ENCODE results near the gene FHIT.

Gene FHIT

GRCh38 chr3:60812502-60812901 lies 438.8 kb downstream of the FHIT start:
- DNase-seq, result no peak

GRCh38 chr3:60810881-60811280 lies 440.4 kb downstream of the FHIT start:
- DNase-seq, result no peak

DNA sequence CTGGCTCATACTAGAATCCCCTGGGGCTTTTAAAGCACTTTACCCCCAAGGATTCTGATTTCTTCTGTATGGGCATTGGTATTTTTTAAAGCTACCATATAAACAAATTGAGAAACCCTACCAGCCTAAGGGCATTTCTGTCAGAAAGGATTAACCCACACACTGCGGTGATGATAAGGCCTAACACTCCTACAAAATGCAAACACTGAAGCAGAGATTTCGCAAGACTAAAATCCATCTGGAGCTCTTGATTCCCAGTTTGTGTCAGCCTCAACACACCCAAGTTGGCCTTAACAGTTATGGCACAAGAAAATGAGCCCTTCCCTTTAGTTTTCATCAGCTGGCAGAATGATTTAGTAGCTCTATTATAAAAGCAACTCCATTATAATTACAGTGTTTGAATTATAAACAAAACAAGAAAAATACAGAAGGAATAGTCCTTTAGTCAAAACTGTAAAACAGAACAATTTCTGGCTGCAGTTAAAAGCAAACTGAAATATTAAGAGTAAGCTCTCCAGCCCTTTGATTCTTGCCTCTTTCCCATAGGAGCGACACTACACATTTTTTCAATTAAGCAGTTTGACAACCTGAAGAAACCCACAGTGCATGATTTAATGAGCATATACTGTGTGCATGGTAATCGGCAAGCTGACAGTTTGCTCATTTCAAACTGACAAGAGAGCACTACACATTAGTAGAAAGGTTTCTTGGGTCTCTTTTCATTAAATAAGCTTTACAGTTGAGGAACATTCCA lies 441.2 kb downstream of the FHIT start:
- peak; percentile 28 to 55 for DNase-seq

DNA sequence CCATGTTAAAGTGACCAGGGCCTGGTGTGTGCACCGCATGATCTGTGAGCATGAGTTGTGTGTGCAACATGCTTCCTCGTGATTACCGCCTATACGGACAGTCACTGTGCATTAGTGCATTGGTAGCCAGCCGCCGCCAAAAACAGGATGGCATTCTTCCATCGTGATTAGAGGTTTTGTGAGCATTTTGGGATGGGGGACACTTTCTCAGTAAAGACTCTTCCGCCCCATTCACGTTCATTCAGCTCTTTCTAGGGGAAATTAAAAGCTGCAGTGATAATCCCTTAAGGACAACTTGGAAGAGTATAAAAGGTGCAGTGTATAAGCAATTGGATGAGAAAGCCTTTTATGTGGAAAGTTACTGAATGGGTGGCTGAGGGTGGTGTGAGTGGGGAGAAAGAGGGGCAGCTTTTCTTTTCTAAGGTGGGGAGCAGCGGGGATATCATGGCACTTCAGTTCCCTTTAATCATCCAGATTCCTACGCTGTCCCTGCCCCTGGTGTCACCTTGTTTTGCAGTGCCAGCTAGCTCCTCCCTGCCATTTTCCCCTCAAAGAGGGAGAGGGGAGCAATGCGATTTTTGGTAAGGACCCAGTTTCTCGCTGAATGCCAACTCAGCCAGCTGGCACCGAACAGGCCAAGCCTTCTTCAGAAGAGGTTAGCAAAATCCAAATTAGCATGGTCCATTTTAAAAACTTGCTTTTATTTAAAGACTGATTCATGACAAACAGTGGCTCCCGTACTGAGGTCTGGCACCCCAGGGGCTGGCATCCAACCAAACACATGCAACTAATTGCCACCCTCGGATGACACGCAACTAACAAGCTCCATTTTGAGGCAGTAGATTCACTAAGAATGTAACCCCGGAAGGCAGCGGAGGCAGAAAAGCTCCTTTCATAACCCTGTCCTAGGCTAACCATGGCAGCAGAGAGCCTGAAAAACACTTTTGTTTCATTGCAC lies 447.8 kb downstream of the FHIT start:
- DNase-seq, result no peak

- no peak for DNase-seq
These were observed 449.9 kb downstream of the FHIT start for GRCh38 chr3:60801307-60801706.

DNA sequence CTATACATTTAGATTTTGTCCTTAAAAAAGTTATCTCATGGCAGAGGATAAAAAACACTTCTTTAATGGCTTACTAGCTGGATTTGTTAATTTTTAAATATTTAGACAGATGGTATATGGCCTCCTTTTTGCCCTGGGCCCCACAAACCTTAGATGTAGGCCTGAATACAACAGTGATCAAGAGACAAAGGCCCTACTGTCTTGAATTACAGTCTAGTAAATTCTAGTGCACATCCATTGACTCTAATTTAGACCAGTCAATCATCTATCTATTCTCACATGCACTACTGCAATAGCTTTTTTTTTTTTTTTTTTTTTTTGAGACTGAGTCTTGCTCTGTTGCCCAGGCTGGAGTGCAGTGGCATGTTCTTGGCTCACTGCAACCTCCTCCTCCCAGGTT lies 452.8 kb downstream of the FHIT start:
- no peak for DNase-seq

GRCh38 chr3:60792249-60792852 lies 458.9 kb downstream of the FHIT start:
- DNase-seq, result no peak

DNA sequence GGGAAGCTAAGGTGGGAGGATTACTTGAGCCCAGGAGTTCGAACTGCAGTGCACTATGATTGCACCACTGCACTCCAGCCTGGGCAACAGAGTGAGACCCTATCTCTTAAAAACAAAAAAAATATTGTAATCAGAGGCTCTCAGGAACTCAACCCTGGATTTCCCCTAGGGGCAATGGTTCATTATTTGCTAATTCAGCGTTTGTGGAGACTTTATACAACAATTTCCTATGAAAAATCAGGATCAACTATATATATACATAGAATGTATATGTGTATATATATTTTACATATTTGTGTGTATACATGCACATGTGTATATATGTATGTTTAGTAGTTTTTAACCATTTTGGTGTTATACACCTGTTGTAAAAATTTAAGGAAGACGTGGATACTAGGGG lies 463.1 kb downstream of the FHIT start:
- DNase-seq, result no peak

- DNase-seq, result no peak
These were observed 469.3 kb downstream of the FHIT start for GRCh38 chr3:60781935-60782334.

GRCh38 chr3:60779637-60780036 lies 471.6 kb downstream of the FHIT start:
- no peak for DNase-seq

GRCh38 chr3:60775985-60776384 lies 475.3 kb downstream of the FHIT start:
- DNase-seq, result no peak

DNA sequence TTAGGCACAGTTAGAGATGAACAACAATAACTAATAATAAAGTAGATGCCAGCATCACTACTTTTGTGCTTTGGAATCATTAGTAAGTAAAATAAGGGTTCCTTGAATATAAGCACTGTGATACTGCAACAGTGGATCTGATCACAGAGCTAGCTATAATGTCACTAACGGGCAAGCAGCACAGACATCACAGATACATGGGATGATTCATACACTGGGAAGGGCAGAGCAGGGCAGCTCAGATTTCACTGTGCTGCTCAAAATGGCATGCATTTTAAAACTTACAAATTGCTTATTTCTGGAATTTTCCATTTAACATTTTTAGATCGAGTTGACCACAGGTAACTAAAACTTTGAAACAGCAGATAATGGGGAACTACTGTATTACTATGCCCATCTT lies 476.6 kb downstream of the FHIT start:
- DNase-seq, result no peak

DNA sequence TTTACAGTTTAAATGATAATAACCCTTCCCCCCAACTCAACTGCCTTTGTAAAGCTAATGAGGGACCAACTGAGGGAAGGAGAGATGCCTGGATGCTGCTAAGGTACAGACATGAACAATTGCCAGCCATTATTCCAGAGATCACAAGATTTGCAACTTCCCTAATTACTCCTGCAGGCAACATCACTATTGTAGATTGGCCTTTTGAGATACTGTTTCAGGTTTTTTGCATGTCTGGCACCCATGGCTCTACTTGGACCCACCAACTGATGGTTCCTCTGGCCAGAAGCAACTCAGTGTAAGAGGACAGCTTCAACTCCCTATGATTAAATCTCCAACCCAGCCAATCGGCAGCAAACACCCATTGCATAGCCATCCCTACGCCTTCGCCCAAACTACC lies 478.7 kb downstream of the FHIT start:
- DNase-seq, result no peak

DNA sequence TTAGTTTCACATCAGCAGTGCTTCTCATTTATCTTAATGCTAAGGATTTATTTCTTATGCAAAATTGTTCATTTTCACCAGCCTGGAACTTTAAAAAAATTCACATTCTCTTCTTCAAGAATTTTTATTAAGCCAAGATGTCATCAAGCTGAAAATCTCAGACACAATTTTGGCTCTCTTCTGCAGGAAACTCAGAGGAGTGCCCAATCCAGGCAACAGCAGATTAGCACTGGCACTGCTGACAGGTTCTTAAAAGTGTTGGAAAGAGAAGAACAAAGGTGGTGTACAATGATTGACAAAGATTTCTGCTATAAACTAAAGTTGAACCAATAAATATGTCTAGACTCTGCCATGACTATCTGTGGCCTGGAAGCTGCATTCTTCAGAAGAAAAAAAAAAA lies 479.5 kb downstream of the FHIT start:
- no peak for DNase-seq

- no peak for DNase-seq
These were observed 480.7 kb downstream of the FHIT start for GRCh38 chr3:60770532-60770931.

- DNase-seq, result no peak
These were observed 483.7 kb downstream of the FHIT start for GRCh38 chr3:60767536-60767935.

- DNase-seq, result no peak
These were observed 485.5 kb downstream of the FHIT start for GRCh38 chr3:60765776-60766175.

DNA sequence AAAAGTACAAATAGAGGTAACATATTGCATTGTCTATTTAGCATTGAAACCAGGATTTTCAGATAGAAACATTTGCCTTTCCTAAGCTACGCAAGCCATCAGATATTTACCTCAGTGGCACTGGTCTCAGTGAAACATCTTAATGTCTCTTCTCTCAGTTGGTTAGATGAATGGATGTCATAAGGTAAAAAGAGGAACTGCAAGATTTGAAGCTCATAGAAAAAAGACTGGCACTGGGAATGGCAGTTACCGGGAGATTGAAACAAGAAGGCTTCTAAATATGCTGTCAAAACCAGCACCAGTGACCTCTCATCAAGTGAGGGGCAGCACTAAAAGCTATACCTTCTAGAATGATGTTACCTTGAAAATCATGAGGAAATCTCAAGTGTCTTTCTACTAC lies 486.4 kb downstream of the FHIT start:
- DNase-seq, result no peak

DNA sequence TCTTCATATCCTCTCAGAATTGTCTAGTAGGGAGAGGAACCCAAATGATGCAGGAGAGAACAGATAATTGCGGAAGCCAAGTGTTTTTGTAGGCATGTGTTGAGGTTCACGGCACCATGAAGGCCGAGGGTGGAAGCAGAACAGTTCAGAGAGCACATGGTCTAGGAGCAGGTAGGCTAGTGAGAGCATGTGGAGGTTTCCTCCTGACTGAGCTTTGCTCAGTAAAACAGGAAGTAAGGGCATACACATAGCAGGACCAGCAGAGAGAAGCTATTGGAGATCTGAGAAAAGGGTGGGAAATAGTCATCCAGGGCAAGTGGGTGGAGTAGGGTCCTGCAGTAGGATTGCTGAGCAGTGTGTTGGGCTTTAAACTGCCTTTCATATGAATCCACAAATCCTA lies 491.1 kb downstream of the FHIT start:
- no peak for DNase-seq

DNA sequence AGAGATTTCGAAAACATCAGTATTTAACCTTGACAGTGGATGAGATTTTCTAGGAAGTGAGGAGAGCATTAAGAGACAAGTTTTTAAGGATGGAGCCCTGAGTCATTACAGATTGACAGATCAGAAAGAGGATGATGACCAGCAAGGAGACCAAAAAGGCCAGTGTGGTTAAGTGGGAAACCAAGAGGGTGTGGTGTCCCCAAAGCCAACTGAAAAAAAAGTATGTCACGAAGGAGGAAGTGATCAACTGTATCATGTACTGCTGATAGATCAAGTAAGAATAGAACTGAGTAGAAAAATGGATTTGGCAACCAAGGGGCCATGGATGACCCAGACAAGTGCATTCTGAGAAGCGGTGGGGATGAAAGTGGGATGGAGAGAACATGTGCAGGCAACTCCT lies 491.8 kb downstream of the FHIT start:
- no peak for DNase-seq

DNA sequence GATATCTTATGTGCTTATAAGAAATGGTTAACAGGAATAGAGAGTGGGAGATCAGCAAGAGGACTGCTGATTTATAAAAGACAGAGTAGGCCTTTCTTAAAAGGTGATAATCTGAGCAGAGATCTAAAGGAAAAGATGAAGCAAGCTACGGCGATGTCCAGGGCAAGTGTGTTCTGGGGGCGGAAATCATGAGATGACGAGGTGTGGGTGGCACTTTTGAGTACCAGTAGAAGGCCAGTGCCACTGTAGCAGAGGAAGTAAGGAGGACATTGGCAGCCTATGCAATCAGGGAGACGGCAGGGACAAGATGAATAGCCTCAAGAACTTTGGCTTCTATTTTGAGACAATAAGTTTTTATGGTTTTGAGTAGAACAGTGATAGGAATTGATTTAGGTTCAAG lies 492.4 kb downstream of the FHIT start:
- no peak for DNase-seq

GRCh38 chr3:60758171-60758570 lies 493.1 kb downstream of the FHIT start:
- no peak for DNase-seq

DNA sequence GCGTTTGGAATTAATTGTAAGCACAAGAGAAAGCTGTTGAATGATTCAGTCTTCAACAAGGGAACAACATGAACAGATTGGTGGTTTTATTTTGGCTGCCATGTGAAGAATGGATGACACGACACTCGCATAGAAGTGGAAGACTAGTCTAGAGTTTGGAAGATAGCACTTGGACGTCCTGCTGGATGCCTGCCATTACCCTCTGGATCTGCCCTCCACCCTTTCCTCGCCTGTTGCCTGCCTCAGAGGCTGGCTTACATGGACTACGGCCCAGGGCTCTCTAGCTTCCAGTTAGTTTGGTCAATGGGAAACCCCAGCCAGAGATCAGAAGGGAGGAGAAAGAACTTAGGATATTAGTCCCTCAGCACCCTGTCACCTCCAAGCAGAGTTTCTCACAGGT lies 493.5 kb downstream of the FHIT start:
- no peak for DNase-seq

Data from NCI-H524 (cell line).